HCT116 (cell line): ENCODE data around the gene IL1RL1.

ENCODE experiments used
- ATF3 ChIP-seq: IDR thresholded peaks from 2 replicates; pipeline ENCODE4 v1.6.1; 2012
- CBX3 ChIP-seq: IDR thresholded peaks from 2 replicates; pipeline ENCODE4 v1.6.1; 2012; ENCODE audit warnings: low read depth
- CEBPB ChIP-seq: IDR thresholded peaks from 2 replicates; pipeline ENCODE4 v1.6.1; 2012; ENCODE audit warnings: low read depth
- CTCF ChIP-seq, 3 experiments: fragments of 200-600 bp in 1 of 3; sonication (generic) in 1 of 3; IDR thresholded peaks in 2 of 3; conservative IDR thresholded peaks in 1 of 3; 2 replicates each; pipeline ENCODE4 v1.5.1; 2012 to 2017; ENCODE audit warnings: low read depth in 2 of 3, low read length in 2 of 3, antibody characterized with exemption in 1 of 3, borderline replicate concordance in 1 of 3, control low read depth in 1 of 3, mild to moderate bottlenecking in 1 of 3, mixed read lengths in 1 of 3, mixed run types in 1 of 3, moderate library complexity in 1 of 3; ENCODE audit not compliant: insufficient read depth in 1 of 3
- EZH2 ChIP-seq: fragments of 200-600 bp; sonication (generic); IDR thresholded peaks from 2 replicates; pipeline ENCODE4 v1.6.1; 2017; ENCODE audit warnings: antibody characterized with exemption, mixed run types
- EZH2phosphoT487 ChIP-seq: fragments of 200-600 bp; IDR thresholded peaks from 2 replicates; pipeline ENCODE4 v1.6.1; 2018; ENCODE audit warnings: antibody characterized with exemption, borderline replicate concordance
- JUND ChIP-seq: IDR thresholded peaks from 2 replicates; pipeline ENCODE4 v1.6.1; 2012
- MAX ChIP-seq: IDR thresholded peaks from 2 replicates; pipeline ENCODE4 v1.6.1; 2012
- POLR2A ChIP-seq: IDR thresholded peaks from 2 replicates; pipeline ENCODE4 v1.7.0; 2011; ENCODE audit warnings: borderline replicate concordance; ENCODE audit not compliant: insufficient read depth, insufficient read length; ENCODE audit errors: extremely low read depth
- POLR2AphosphoS5 ChIP-seq: IDR thresholded peaks from 2 replicates; pipeline ENCODE4 v1.6.1; 2011; ENCODE audit warnings: mild to moderate bottlenecking, low read depth, low read length, moderate library complexity
- RAD21 ChIP-seq: IDR thresholded peaks from 2 replicates; pipeline ENCODE4 v1.6.1; 2012; ENCODE audit warnings: low read depth, mild to moderate bottlenecking
- SIN3A ChIP-seq: IDR thresholded peaks from 2 replicates; pipeline ENCODE4 v1.6.1; 2012; ENCODE audit warnings: low read depth
- ZFX ChIP-seq: fragments of 450-650 bp; IDR thresholded peaks from 2 replicates; pipeline ENCODE4 v1.6.1; 2017
- TF ChIP-seq, protein P1 (sequence below): IDR thresholded peaks from 2 replicates; pipeline ENCODE4 v1.6.1; 2012; ENCODE audit warnings: low read depth

DNA sequence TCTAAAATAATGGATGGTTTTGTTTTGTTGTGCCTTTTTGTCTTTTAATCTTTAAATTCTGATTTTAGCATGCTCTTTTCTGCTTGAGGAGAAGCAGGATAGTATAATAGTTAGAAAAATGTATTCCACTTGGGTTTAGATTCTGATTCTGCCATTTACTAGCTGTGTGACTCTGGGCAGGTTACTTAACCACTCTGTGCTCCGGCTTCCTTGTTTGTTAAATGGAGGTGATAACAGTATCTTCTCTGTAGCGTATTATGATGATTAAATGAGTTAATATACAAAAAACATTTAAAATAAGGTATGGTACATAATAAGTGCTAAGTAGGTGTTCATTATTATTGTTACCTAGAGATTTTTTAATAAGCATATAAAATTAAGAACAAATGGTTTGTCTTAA is 84.6 kb downstream of the IL1RL1 start:
- TF ChIP-seq ZFX (no peak), CTCF (IDR thresholded peaks at IDR 0.05 in 2 of 3, conservative IDR thresholded peaks at IDR 0.05 in 1 of 3; ENCODE audit: borderline replicate concordance in 1 of 3, insufficient read depth in 1 of 3, low read depth in 2 of 3, low read length in 2 of 3) (no peak), CEBPB (no peak), JUND (no peak), EZH2phosphoT487 (no peak), CBX3 (no peak), RAD21 (no peak), POLR2AphosphoS5 (no peak), SIN3A (no peak), POLR2A (no peak), ATF3 (no peak), MAX (no peak), EZH2 (no peak)
- TF ChIP-seq, protein P1, sequence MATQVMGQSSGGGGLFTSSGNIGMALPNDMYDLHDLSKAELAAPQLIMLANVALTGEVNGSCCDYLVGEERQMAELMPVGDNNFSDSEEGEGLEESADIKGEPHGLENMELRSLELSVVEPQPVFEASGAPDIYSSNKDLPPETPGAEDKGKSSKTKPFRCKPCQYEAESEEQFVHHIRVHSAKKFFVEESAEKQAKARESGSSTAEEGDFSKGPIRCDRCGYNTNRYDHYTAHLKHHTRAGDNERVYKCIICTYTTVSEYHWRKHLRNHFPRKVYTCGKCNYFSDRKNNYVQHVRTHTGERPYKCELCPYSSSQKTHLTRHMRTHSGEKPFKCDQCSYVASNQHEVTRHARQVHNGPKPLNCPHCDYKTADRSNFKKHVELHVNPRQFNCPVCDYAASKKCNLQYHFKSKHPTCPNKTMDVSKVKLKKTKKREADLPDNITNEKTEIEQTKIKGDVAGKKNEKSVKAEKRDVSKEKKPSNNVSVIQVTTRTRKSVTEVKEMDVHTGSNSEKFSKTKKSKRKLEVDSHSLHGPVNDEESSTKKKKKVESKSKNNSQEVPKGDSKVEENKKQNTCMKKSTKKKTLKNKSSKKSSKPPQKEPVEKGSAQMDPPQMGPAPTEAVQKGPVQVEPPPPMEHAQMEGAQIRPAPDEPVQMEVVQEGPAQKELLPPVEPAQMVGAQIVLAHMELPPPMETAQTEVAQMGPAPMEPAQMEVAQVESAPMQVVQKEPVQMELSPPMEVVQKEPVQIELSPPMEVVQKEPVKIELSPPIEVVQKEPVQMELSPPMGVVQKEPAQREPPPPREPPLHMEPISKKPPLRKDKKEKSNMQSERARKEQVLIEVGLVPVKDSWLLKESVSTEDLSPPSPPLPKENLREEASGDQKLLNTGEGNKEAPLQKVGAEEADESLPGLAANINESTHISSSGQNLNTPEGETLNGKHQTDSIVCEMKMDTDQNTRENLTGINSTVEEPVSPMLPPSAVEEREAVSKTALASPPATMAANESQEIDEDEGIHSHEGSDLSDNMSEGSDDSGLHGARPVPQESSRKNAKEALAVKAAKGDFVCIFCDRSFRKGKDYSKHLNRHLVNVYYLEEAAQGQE = no peak
